Transverse colon (tissue), 4 donors: ENCODE data around the gene POU2F3. TPM values are rescaled to one million over a fixed set of nuclear protein-coding genes. Genes with fewer than 3 reads are reported as not detected.

Experiments used
- DNase-seq: peaks from one replicate; pipeline ENCODE4 v3.0.0-alpha.2; 2019
- H3K27ac ChIP-seq, 4 donors: fragments of 200-600 bp; sonication (generic); 2 replicates each; pipeline ENCODE4 v1.5.1; 2016 to 2018; ENCODE audit warnings: inconsistent platforms in 4 of 4
- H3K27me3 ChIP-seq: fragments of 200-600 bp; sonication (generic); 2 replicates; pipeline ENCODE4 v1.5.1; 2017; ENCODE audit warnings: inconsistent platforms
- H3K36me3 ChIP-seq, 4 donors: fragments of 200-600 bp; sonication (generic); 2 replicates each; pipeline ENCODE4 v1.5.1; 2017 to 2019; ENCODE audit warnings: inconsistent platforms in 4 of 4
- H3K4me1 ChIP-seq, 4 donors: fragments of 200-600 bp; sonication (generic); 2 replicates each; pipeline ENCODE4 v1.5.1; 2017 to 2020; ENCODE audit warnings: inconsistent platforms in 4 of 4
- H3K4me3 ChIP-seq, 4 donors: fragments of 200-600 bp; sonication (generic); 1 replicate in 1 of 4; 2 replicates in 3 of 4; pipeline versions ENCODE4 v1.5.1 to v1.6.1; 2017 to 2019; ENCODE audit warnings: inconsistent platforms in 4 of 4
- H3K9me3 ChIP-seq, 2 donors: fragments of 200-600 bp; sonication (generic); 2 replicates each; pipeline ENCODE4 v1.5.1; 2017 to 2019; ENCODE audit warnings: inconsistent platforms in 2 of 2
- EP300 ChIP-seq: sonication (generic); formaldehyde crosslinking; IDR thresholded peaks from one replicate; pipeline ENCODE4 v1.6.1; 2017; ENCODE audit warnings: antibody characterized with exemption, low read depth
- POLR2A ChIP-seq: fragments of 450-650 bp; IDR thresholded peaks from one replicate; pipeline ENCODE4 v1.6.1; 2016; ENCODE audit warnings: antibody characterized with exemption, mild to moderate bottlenecking, moderate library complexity
- POLR2AphosphoS5 ChIP-seq, 3 donors: sonication (generic); formaldehyde crosslinking; IDR thresholded peaks; one replicate each; pipeline ENCODE4 v1.6.1; 2016; ENCODE audit warnings: antibody characterized with exemption in 3 of 3
- WGBS, 2 donors: methylation state at CpG; one replicate each; pipeline ENCODE4 v1.1.5; 2018; ENCODE audit warnings: low coverage in 1 of 2; 5-methylcytosine and 5-hydroxymethylcytosine counted together
- in situ Hi-C, 4 donors: fragments of 200-750 bp; cut with MboI; loops; one replicate each; pipeline versions ENCODE4 v1.15.0 to v1.15.1; 2017; ENCODE audit warnings: low sequenced_read_pairs in 3 of 4, low pct_ligation_motif_present in 1 of 4, low pct_unique_long_range_greater_than_20kb in 1 of 4
- intact Hi-C: fragments of 100-400 bp; cut with DNase I; formaldehyde crosslinking; loops from one replicate; pipeline ENCODE4 v1.15.1; 2023; ENCODE audit warnings: low total_unique reads
- total RNA-seq, 4 donors: library from RNA; depleted of rRNA; stranded (reverse); fragments of >200 nt; gene quantifications; one replicate each; pipeline ENCODE4 v1.1.0, GENCODE V29; 2016
- TF ChIP-seq, protein P1 (sequence below), 5 experiments: fragments of 200-600 bp in 3 of 5; fragments of 450-650 bp in 2 of 5; sonication (generic) in 3 of 5; IDR thresholded peaks; 1 replicate in 2 of 5; 2 replicates in 3 of 5; pipeline ENCODE4 v1.5.1; 2016 to 2017; ENCODE audit warnings: antibody characterized with exemption in 5 of 5, inconsistent platforms in 3 of 5, mild to moderate bottlenecking in 2 of 5, moderate library complexity in 1 of 5

Gene POU2F3
- total RNA-seq, 4 donors from 2014 or later, result 1.9 to 2.2 TPM; not detected in 2

GRCh38 chr11:120210626-120211521 lies 29.1 kb upstream of the POU2F3 start, which contains the start of gene OAF:
TSS of gene OAF (plus strand) at chr11:120211032. CDS start at chr11:120211280, 248 bp downstream.
- no peaks in the 10 kb centered on the region for H3K27me3 ChIP-seq
- H3K4me3 ChIP-seq, result peak within 1 kb of the TSS; percentile 39 to 89 (median 76)
- H3K9me3 ChIP-seq, result no peaks in the 10 kb centered on the region
- 0 to 1% methylated on average over 2 to 48 of the region's 108 CpGs for WGBS, 2 donors
- intact Hi-C loops, result no loop called here
- TF ChIP-seq POLR2AphosphoS5 (IDR thresholded peaks at IDR 0.05) (peak; percentile 8 to 63 (median 42)), POLR2A (peak; percentile 51), EP300 (no peak)
- TF ChIP-seq, protein P1, sequence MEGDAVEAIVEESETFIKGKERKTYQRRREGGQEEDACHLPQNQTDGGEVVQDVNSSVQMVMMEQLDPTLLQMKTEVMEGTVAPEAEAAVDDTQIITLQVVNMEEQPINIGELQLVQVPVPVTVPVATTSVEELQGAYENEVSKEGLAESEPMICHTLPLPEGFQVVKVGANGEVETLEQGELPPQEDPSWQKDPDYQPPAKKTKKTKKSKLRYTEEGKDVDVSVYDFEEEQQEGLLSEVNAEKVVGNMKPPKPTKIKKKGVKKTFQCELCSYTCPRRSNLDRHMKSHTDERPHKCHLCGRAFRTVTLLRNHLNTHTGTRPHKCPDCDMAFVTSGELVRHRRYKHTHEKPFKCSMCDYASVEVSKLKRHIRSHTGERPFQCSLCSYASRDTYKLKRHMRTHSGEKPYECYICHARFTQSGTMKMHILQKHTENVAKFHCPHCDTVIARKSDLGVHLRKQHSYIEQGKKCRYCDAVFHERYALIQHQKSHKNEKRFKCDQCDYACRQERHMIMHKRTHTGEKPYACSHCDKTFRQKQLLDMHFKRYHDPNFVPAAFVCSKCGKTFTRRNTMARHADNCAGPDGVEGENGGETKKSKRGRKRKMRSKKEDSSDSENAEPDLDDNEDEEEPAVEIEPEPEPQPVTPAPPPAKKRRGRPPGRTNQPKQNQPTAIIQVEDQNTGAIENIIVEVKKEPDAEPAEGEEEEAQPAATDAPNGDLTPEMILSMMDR (IDR thresholded peaks at IDR 0.05), result peak; percentile 28 to 59 (median 37)
- peaks cover 0 to 4% (median 0%) of the 10 kb centered on the region in 4 donors for H3K36me3 ChIP-seq
- H3K4me1 ChIP-seq, result peaks cover 15 to 63% (median 45%) of the 10 kb centered on the region in 4 donors
- H3K27ac ChIP-seq, result peak within 1 kb of the TSS; percentile 84 to 92 (median 89)
- peak; percentile 73 for DNase-seq
- in situ Hi-C loops, result no loop called here

DNA sequence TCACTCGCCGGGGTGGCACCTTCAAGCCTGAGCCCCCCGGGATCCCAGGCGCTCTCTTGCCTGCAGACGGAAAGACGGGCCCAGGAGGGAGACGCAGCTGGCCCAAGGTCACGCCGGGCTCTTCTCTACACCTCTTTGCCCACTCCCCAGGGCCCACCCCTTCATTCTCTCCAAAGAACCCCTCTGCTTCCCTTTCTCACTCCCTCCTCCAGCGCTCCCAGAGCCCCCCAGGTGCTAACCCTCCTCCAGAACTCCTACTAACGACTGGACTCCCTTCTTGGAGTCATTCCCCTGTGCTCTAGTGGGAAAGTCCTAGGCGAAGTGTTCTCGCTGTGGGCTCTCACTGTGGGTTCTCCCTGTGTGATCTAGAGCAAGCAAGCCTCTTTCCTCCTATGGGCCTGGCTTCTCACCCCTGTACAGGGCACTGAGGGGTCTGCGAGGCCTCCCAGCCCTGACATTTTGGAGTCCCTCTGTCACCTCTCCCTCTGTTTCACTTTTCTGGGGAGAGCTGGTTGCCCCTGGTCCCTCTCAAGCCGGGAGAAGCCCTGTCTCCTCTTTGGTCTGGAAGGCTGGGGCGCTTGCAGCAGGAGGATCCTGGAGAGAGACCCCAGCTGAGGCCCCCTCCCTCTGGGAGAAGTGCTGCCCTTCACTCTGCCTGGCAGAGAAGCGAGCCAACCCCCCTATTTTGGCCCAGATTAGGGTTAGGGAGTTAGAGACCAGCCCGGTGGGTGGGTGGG lies 28.2 kb upstream of the POU2F3 start:
- no peak for DNase-seq
- intact Hi-C loops (no loop called here), in situ Hi-C loops (no loop called here)

DNA sequence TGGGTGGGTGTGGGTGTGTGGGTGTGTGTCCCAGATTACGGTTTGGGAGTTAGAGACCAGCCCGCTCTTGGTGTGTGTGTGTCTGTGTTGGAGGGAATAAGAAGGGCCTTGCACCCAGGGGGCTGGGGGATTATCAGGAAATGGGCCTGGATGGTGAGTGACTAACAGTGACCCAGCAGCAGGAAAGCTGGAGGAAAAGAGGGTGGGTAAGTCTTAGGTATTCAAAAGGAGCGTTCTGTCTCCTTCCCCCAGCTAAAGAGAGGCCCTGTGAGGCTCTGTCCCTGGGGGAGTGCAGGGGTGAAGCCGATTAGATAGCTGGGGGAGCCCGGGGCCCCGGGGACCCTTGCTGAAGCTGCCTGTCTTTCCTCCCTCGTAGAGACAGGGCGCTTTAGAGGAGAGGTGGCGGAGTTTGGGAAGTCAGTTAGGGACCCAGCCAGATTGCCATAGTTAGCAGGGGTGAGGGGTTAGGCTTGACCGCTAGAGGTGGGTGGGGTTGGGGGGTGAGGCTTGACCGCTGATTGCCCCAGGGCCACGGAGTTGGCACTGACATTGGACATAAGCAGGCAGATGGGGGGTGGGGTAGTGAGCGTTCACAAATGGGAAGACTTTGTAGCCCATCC lies 27.6 kb upstream of the POU2F3 start:
- no peak for DNase-seq
- peaks cover 0 to 4% (median 0%) of the 10 kb centered on the region in 4 donors for H3K36me3 ChIP-seq
- H3K4me1 ChIP-seq, result peaks cover 21 to 76% (median 47%) of the 10 kb centered on the region in 4 donors
- in situ Hi-C loops, result no loop called here
- H3K9me3 ChIP-seq, result no peaks in the 10 kb centered on the region
- H3K27me3 ChIP-seq, result no peaks in the 10 kb centered on the region
- peak overlapping the region; percentile 84 to 92 (median 89) for H3K27ac ChIP-seq
- intact Hi-C loops, result no loop called here
- TF ChIP-seq EP300 (no peak), POLR2A (no peak), POLR2AphosphoS5 (IDR thresholded peaks at IDR 0.05) (no peak)
- TF ChIP-seq, protein P1 (IDR thresholded peaks at IDR 0.05), result no peak
- 13 to 18% methylated on average over 1 to 12 of the region's 13 CpGs for WGBS, 2 donors
- peak overlapping the region; percentile 39 to 89 (median 76) for H3K4me3 ChIP-seq

More for the DNA sequence above, 28.2 kb upstream of the POU2F3 start:
- H3K27ac ChIP-seq, result peak overlapping the region; percentile 84 to 92 (median 89)
- TF ChIP-seq POLR2AphosphoS5 (IDR thresholded peaks at IDR 0.05), result peak in 1 of 3 donors; percentile 6
- TF ChIP-seq, protein P1 (IDR thresholded peaks at IDR 0.05), result no peak
- peak; percentile 24 for TF ChIP-seq POLR2A
- no peak for TF ChIP-seq EP300
- H3K9me3 ChIP-seq, result no peaks in the 10 kb centered on the region
- H3K27me3 ChIP-seq, result no peaks in the 10 kb centered on the region
- H3K4me3 ChIP-seq, result peak overlapping the region; percentile 39 to 89 (median 76)
- peaks cover 0 to 4% (median 0%) of the 10 kb centered on the region in 4 donors for H3K36me3 ChIP-seq
- 4 to 7% methylated on average over 3 to 18 of the region's 18 CpGs for WGBS, 2 donors
- H3K4me1 ChIP-seq, result peaks cover 20 to 71% (median 45%) of the 10 kb centered on the region in 4 donors
